ENCODE measurements around the gene NLRP10.

GRCh38 chr11:7994581-7995278 lies 29.5 kb upstream of the NLRP10 start:
- TF ChIP-seq CTCF (IDR thresholded peaks at IDR 0.05; ENCODE audit: insufficient read depth, low read length, poor library complexity, severe bottlenecking) (no peak), EZH2phosphoT487 (conservative IDR thresholded peaks at IDR 0.05; ENCODE audit: low read length) (no peak)

Measured in SU-DHL-6 (cell line).